CD14-positive monocyte (primary cell): ENCODE measurements around the gene WDR62. TPM values are rescaled to one million over a fixed set of nuclear protein-coding genes. Genes with fewer than 3 reads are reported as not detected.

Experiments used
- DNase-seq, 3 donors: peaks; one replicate each; pipeline ENCODE4 v3.0.0-alpha.2; 2011 to 2022
- H2AFZ ChIP-seq: 2 replicates; pipeline ENCODE4 v1.6.0; 2012; ENCODE audit warnings: mild to moderate bottlenecking, low read depth, low read length, inconsistent platforms; ENCODE audit not compliant: insufficient read depth, poor library complexity, severe bottlenecking
- H3K27ac ChIP-seq, 2 donors: 1 replicate in 1 of 2; 2 replicates in 1 of 2; pipeline ENCODE4 v1.5.1; 2012 to 2013; ENCODE audit warnings: low read length in 2 of 2, control low read depth in 1 of 2, inconsistent platforms in 1 of 2, low read depth in 1 of 2, mild to moderate bottlenecking in 1 of 2
- H3K27me3 ChIP-seq, 2 donors: one replicate each; pipeline versions ENCODE4 v1.6.0 to v1.6.1; 2011 to 2013; ENCODE audit warnings: low read length in 2 of 2; ENCODE audit not compliant: control insufficient read depth in 2 of 2, insufficient read depth in 2 of 2
- H3K36me3 ChIP-seq, 2 donors: replicated peaks in 1 of 2; 1 replicate in 1 of 2; 2 replicates in 1 of 2; pipeline versions ENCODE4 v1.5.1 to v1.6.1; 2012 to 2013; ENCODE audit warnings: low read length in 2 of 2, control low read depth in 1 of 2, inconsistent platforms in 1 of 2, mild to moderate bottlenecking in 1 of 2; ENCODE audit not compliant: insufficient read depth in 2 of 2, control insufficient read depth in 1 of 2
- H3K4me1 ChIP-seq, 2 donors: 1 replicate in 1 of 2; 2 replicates in 1 of 2; pipeline versions ENCODE4 v1.5.1 to v1.6.1; 2012 to 2013; ENCODE audit warnings: low read length in 2 of 2, control low read depth in 1 of 2, inconsistent platforms in 1 of 2, mild to moderate bottlenecking in 1 of 2, moderate library complexity in 1 of 2; ENCODE audit not compliant: insufficient read depth in 2 of 2, control insufficient read depth in 1 of 2
- H3K4me2 ChIP-seq: replicated peaks from 2 replicates; pipeline ENCODE3; 2012; ENCODE audit warnings: low read length, moderate library complexity, mild to moderate bottlenecking; ENCODE audit not compliant: poor library complexity, severe bottlenecking; ENCODE audit errors: extremely low read depth
- H3K4me3 ChIP-seq, 3 experiments: fragments of 200-600 bp in 1 of 3; sonication (generic) in 1 of 3; replicated peaks in 1 of 3; 1 replicate in 2 of 3; 2 replicates in 1 of 3; pipeline ENCODE4 v1.5.1; 2011 to 2013; ENCODE audit warnings: low read length in 3 of 3, mild to moderate bottlenecking in 3 of 3, control low read depth in 2 of 3, low read depth in 2 of 3, inconsistent platforms in 1 of 3, moderate library complexity in 1 of 3
- H3K79me2 ChIP-seq: 2 replicates; pipeline ENCODE4 v1.6.0; 2012; ENCODE audit warnings: mild to moderate bottlenecking, control low read depth, inconsistent platforms, low read length, moderate library complexity; ENCODE audit not compliant: insufficient read depth
- H3K9ac ChIP-seq: 2 replicates; pipeline ENCODE4 v1.6.0; 2017; ENCODE audit warnings: low read length, mild to moderate bottlenecking; ENCODE audit not compliant: insufficient read depth, poor library complexity, severe bottlenecking
- H3K9me3 ChIP-seq, 2 donors: replicated peaks in 1 of 2; 1 replicate in 1 of 2; 2 replicates in 1 of 2; pipeline versions ENCODE4 v1.5.1 to v1.6.1; 2012 to 2013; ENCODE audit warnings: low read length in 2 of 2, control low read depth in 1 of 2; ENCODE audit not compliant: control insufficient read depth in 1 of 2, insufficient read depth in 1 of 2
- H4K20me1 ChIP-seq: 2 replicates; pipeline ENCODE4 v1.6.0; 2012; ENCODE audit warnings: mild to moderate bottlenecking, low read length, control low read depth, moderate library complexity; ENCODE audit not compliant: insufficient read depth
- H3K27ac Mint-ChIP-seq, 7 donors: one replicate each; pipeline ENCODE4 v1.8.0; 2020; ENCODE audit warnings: mild to moderate bottlenecking in 7 of 7, mixed read lengths in 7 of 7, moderate library complexity in 6 of 7, inconsistent platforms in 2 of 7
- H3K27me3 Mint-ChIP-seq, 3 donors: one replicate each; pipeline ENCODE4 v1.8.0; 2021 to 2022; ENCODE audit warnings: low read depth in 3 of 3, mild to moderate bottlenecking in 3 of 3, mixed read lengths in 3 of 3, moderate library complexity in 3 of 3, inconsistent platforms in 1 of 3
- H3K36me3 Mint-ChIP-seq, 2 donors: one replicate each; pipeline ENCODE4 v1.8.0; 2020; ENCODE audit warnings: mixed read lengths in 2 of 2, inconsistent platforms in 1 of 2, mild to moderate bottlenecking in 1 of 2
- H3K4me1 Mint-ChIP-seq: one replicate; pipeline ENCODE4 v1.8.0; 2020; ENCODE audit warnings: mild to moderate bottlenecking, mixed read lengths
- H3K4me3 Mint-ChIP-seq, 2 donors: one replicate each; pipeline ENCODE4 v1.8.0; 2020; ENCODE audit warnings: mild to moderate bottlenecking in 2 of 2, mixed read lengths in 2 of 2, moderate library complexity in 1 of 2
- H3K9me3 Mint-ChIP-seq, 7 donors: one replicate each; pipeline ENCODE4 v1.8.0; 2020 to 2022; ENCODE audit warnings: mixed read lengths in 7 of 7, mild to moderate bottlenecking in 6 of 7, moderate library complexity in 6 of 7, inconsistent platforms in 2 of 7
- WGBS: methylation state at CpG from one replicate; pipeline ENCODE4 v1.1.5; 2013; ENCODE audit warnings: missing lambda C conversion rate; ENCODE audit not compliant: insufficient coverage; 5-methylcytosine and 5-hydroxymethylcytosine counted together
- intact Hi-C, 2 donors: fragments of 100-400 bp; cut with micrococcal nuclease; formaldehyde crosslinking; loops; one replicate each; pipeline versions ENCODE4 v1.15.0 to v1.15.1; 2023
- polyA plus RNA-seq, 3 donors: library from polyadenylated mRNA; depleted of rRNA in 1 of 3; unstranded in 2 of 3; stranded (reverse) in 1 of 3; fragments of 300-500 nt in 2 of 3; fragments of >200 nt in 1 of 3; fragmentation: Illumina TruSeq in 2 of 3; gene quantifications; 1 replicate in 2 of 3; 2 replicates in 1 of 3; pipeline ENCODE4 v1.2.3, GENCODE V29; 2012 to 2021
- TF ChIP-seq, protein P1 (sequence below): fragments of 200-600 bp; IDR thresholded peaks from one replicate; pipeline ENCODE4 v1.8.0; 2022; ENCODE audit warnings: antibody characterized with exemption, mild to moderate bottlenecking

Gene WDR62
- polyA plus RNA-seq, 3 donors, result 0.05 to 0.88 TPM; not detected in 1

DNA sequence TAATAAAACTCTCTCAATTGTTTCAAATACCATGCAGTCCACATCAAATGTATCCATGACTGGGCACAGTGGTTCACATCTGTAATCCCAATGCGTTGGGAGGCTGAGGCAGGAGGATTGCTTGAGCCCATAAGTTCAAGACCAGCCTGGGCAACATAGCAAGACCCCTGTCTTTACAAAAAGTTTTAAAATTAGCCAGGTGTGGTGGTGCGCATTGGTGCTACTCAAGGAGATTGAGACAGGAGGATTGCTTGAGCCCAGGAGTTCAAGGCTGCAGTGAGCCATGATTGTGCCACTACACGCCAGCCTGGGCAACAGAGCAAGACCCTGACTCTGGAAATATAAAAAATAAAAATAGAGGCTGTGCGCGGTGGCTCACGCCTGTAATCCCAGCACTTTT is 27.0 kb upstream of the WDR62 start:
- no peak overlapping the region for H2AFZ ChIP-seq
- Mint-ChIP-seq H3K9me3 (peaks cover 0 to 2% (median 0%) of the 10 kb centered on the region in 7 donors), H3K36me3 (peaks cover 13 to 16% of the 10 kb centered on the region in 2 donors), H3K27me3 (peaks cover 6 to 11% (median 8%) of the 10 kb centered on the region in 3 donors), H3K27ac (peak overlapping the region in 1 of 7 donors; percentile 32), H3K4me1 (peaks cover 2% of the 10 kb centered on the region), H3K4me3 (no peak overlapping the region)
- H3K36me3 ChIP-seq, result peaks cover 0 to 11% of the 10 kb centered on the region in 2 donors
- DNase-seq, result no peak
- H3K4me2 ChIP-seq, result no peak overlapping the region
- peaks cover 2 to 5% of the 10 kb centered on the region in 2 donors for H3K4me1 ChIP-seq
- intact Hi-C loops, result no loop called here
- no peak overlapping the region for H3K9ac ChIP-seq
- TF ChIP-seq, protein P1, sequence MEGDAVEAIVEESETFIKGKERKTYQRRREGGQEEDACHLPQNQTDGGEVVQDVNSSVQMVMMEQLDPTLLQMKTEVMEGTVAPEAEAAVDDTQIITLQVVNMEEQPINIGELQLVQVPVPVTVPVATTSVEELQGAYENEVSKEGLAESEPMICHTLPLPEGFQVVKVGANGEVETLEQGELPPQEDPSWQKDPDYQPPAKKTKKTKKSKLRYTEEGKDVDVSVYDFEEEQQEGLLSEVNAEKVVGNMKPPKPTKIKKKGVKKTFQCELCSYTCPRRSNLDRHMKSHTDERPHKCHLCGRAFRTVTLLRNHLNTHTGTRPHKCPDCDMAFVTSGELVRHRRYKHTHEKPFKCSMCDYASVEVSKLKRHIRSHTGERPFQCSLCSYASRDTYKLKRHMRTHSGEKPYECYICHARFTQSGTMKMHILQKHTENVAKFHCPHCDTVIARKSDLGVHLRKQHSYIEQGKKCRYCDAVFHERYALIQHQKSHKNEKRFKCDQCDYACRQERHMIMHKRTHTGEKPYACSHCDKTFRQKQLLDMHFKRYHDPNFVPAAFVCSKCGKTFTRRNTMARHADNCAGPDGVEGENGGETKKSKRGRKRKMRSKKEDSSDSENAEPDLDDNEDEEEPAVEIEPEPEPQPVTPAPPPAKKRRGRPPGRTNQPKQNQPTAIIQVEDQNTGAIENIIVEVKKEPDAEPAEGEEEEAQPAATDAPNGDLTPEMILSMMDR, result no peak
- WGBS, result 95% methylated on average over 5 of the region's 6 CpGs
- no peaks in the 10 kb centered on the region for H3K79me2 ChIP-seq
- no peaks in the 10 kb centered on the region for H3K9me3 ChIP-seq
- no peak overlapping the region for H3K4me3 ChIP-seq
- H4K20me1 ChIP-seq, result no peaks in the 10 kb centered on the region
- no peak overlapping the region for H3K27ac ChIP-seq
- H3K27me3 ChIP-seq, result peaks cover 0 to 6% of the 10 kb centered on the region in 2 donors

DNA sequence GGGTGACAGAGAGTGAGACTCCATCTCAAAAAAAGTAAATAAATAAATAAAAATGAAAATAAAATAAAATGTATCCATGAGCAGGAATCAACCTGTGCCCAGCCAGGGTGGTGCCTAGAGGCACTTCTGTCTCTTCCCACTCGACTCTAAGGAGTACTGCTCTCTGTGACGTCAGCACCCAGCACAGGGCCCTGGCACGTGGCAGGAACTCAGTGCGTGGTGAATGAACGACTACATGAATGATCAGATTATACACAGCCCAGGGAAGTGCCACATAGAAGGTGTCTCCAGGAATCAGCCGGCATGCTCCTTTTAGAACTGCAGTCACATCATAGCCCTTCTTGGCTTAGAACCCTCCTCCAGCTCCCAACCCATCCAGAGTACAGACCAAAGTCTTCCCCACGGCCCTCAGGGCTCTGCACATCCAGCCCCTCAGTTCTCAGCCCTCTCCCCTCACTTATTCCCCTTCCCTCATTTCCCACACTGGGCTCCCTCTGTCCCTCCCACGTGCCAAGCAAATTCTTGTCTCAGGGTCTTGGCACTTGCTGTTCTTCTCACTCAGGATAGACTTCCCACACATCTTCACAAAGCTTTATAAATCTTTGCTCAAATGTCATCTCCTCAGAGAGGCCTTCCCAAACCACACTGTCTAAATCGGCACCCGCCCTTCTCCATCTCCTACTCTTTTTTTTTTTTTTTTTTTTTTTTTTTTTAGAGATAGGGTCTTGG is 26.2 kb upstream of the WDR62 start:
- Mint-ChIP-seq H3K27ac (peak overlapping the region in 2 of 7 donors; percentile 18 to 26), H3K9me3 (peaks cover 0 to 2% (median 0%) of the 10 kb centered on the region in 7 donors), H3K27me3 (peaks cover 6 to 15% (median 10%) of the 10 kb centered on the region in 3 donors), H3K36me3 (peaks cover 9 to 12% of the 10 kb centered on the region in 2 donors), H3K4me3 (no peak overlapping the region), H3K4me1 (peaks cover 4% of the 10 kb centered on the region)
- no peak overlapping the region for H2AFZ ChIP-seq
- no peaks in the 10 kb centered on the region for H3K79me2 ChIP-seq
- H3K9ac ChIP-seq, result no peak overlapping the region
- no peaks in the 10 kb centered on the region for H4K20me1 ChIP-seq
- TF ChIP-seq, protein P1, result no peak
- 93% methylated on average over 8 of the region's 10 CpGs for WGBS
- no peak overlapping the region for H3K27ac ChIP-seq
- no peak overlapping the region for H3K4me3 ChIP-seq
- H3K4me2 ChIP-seq, result no peak overlapping the region
- intact Hi-C loops, result no loop called here
- DNase-seq, result no peak
- H3K9me3 ChIP-seq, result no peaks in the 10 kb centered on the region
- H3K4me1 ChIP-seq, result peaks cover 3 to 9% of the 10 kb centered on the region in 2 donors
- peaks cover 0 to 11% of the 10 kb centered on the region in 2 donors for H3K36me3 ChIP-seq
- peaks cover 0 to 8% of the 10 kb centered on the region in 2 donors for H3K27me3 ChIP-seq
